ENCODE data around the gene INTS2.
A peak's percentile ranks its signal among the peaks of the same experiment; 100 is the strongest.
"Not testable (repeated sequence)": the region's sequence is repeated elsewhere in the genome, so short reads cannot be mapped to it uniquely, and the experiment has no call there.

The INTS2 gene

DNA sequence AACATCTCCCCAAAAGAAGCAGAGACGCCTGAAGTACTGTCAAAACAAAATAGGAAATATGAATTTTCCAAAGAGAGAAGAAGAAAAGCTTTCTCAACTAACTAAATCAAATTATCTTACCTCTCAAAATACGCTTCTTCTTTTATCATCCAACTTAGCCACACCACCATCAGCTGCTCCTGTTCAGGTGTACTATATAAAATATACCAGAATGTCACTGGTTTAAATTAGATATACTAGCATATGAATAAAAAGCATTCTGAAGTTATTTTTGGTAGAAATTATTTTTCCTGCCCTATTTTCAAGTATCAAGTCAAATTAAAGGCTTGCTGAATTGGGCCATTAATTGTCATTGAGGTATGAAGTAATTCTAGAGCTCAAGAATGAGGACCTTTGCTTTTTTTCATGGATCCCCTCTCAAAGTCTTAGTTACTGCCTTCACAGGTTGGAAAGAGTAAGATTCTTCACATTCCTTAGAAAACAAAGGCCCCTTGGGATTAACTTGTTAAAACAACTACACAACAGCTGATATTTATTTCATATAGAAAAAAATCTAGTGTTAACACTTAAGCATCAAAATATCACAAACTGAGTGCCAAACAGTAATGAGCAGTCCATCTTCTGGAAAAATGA lies 30.1 kb downstream of the INTS2 start:
- FAIRE-seq, result no peak
- DNase-seq (ENCODE audit: insufficient read length, low spot score), result no peak

DNA sequence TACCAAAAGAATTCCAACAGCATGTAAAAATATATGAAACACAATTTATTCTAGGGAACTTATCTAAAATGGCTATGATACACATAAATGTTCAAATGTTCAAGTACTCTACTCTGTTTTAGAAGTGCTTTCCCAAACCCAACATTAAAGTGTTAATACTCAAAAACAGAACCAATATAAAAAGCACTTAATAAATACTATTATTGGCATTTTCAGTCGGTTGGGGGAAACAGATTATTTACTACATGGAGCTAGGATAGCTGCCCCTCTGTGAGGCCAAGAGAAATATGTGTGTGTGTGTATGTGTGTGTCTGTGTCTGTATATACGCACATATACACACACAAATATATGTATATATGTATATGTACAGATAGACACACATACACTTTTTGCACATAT lies 32.4 kb downstream of the INTS2 start:
- DNase-seq (ENCODE audit: insufficient read length, low spot score) (no peak), FAIRE-seq (no peak)

DNA sequence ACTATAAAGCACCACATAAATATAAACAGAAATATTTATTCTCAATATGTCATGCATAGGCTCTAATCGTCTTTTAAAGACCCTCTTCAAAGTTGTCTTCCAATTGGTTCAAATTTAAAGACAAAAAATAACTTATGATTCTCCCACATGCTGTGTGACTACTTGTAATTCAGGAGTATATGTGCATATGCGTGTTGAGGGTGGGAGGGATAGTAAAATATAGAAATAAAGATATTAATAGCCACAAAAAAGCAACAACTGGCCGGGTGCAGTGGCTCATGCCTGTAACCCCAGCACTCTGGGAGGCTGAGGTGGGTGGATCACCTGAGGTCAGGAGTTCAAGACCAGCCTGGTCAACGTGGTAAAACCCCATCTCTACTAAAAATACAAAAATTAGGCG lies 33.5 kb downstream of the INTS2 start:
- not testable (repeated sequence) for FAIRE-seq; DNase-seq (ENCODE audit: insufficient read length, low spot score)

DNA sequence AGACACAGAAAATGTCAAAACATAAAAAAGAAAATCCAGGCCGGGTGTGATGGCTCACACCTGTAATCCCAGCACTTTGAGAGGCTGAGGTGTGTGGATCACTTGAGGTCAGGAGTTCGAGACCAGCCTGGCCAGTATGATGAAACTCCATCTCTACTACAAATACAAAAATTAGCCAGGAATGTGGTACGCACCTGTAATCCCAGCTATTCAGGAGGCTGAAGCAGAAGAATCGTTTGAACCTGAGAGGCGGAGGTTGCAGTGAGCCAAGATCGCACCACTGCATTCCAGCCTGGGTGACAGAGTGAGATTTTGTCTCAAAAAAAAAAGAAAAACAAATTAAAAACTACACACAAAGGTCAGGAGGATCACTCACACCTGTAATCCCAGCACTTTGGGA lies 40.0 kb downstream of the INTS2 start:
- DNase-seq (ENCODE audit: insufficient read length, low spot score); FAIRE-seq: not testable (repeated sequence)

DNA sequence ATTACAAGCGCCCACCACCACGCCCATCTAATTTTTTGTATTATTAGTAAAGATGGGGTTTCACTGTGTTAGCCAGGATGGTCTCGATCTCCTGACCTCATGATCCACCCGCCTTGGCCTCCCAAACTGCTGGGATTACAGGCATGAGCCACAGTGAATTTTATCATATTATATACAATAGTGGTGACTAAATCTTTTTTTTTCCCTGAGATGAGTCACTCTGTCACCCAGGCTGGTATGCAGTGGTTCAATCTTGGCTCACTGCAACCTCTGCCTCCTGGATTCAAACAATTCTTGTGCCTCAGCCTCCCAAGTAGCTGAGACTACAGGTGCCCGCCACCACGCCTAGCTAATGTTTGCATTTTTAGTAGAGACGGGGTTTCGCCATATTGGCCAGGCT lies 41.9 kb downstream of the INTS2 start:
- not testable (repeated sequence) for FAIRE-seq

DNA sequence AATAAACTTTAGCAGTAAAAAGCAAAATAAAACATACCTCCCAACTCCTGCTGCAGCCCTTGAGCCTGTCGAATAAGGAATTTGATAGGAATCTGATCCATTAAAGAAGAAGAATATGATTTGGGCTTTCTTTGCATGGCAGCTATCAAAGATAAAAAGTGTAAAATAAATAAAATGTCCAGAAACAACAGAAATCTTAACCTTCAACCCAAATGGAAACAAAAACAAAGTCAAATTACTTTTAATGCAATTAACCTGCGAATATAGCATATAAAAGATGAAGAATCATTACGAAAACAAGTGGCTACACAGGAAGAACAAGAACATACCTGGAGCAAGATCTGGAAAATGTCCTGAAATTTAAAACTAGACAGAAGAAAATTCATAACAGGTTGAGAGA lies 42.9 kb downstream of the INTS2 start:
- DNase-seq (ENCODE audit: insufficient read length, low spot score), result no peak
- no peak for FAIRE-seq

More for the DNA sequence above, 41.9 kb downstream of the INTS2 start:
- not testable (repeated sequence) for DNase-seq (ENCODE audit: insufficient read length, low spot score)

DNA sequence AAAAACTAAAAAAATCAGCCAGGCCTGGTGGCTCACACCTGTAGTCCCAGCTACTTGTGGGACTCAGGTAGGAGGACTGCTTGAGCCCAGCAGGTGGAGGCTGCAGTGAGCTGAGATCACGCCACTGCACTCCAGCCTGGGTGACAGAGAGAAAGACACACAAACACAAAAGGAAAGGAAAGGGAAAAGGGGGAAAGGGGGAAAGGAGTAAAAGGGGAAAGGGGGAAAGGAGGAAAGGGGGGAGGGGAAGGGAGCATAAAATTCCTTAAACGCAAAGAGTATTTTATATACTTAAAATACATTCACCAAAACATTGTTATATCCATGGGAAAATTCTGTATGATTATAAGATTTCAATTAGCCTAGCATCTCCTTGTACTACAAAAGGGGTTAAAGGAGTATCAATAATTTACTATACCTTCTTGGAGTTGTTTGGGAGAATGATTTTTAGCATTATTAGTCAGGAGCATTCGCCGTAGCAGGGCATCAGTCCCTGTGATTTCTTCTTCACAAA lies 47.1 kb downstream of the INTS2 start:
- DNase-seq (ENCODE audit: insufficient read length, low spot score) (no peak), FAIRE-seq (no peak)

DNA sequence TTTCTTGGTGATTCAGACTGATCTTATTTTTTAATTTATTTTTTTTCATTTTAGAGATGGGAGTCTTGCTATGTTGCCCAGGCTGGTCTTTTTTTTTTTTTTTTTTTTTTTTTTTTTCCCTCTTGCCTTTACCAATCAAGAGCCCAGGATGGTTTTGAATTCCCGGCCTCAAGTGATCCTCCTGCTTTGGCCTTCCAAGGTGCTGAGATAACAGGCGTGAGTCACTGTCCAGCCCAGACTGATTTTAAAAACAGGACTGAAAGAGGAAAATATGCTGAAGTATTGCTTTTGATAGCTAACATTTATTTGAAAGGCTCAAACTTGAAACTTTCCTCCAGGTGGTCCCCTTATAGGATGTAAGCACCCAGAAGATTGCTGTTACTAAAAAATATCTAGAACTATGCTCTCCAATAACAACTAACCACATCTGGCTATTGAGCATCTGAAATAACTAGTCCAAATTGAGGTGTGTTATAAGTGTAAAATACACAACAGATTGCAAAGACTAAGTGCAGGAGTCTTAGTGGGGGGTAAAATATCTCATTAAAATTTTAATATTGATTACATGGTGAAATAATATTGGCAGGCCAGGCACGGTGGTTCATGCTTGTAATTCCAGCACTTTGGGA lies 48.7 kb downstream of the INTS2 start:
- DNase-seq (ENCODE audit: insufficient read length, low spot score), result no peak
- FAIRE-seq, result no peak

DNA sequence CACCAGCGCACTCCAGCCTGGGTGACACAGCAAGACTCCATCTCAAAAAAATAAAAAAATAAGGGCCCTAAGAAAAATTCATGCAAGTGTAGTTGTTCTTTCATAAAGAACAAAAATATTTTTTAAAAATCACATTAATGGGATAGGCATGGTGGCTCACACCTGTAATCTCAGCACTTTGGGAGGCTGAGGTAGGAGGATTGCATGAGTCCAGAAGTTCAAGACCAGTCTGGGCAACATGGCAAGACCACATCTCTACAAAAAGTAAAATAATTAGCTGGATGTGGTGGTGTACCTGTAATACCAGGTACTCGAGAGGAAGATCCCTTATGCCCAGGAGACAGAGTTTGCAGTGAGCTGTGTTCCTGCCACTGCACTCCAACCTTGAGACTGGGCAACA lies 49.3 kb downstream of the INTS2 start:
- no peak for FAIRE-seq
- no peak for DNase-seq (ENCODE audit: insufficient read length, low spot score)

DNA sequence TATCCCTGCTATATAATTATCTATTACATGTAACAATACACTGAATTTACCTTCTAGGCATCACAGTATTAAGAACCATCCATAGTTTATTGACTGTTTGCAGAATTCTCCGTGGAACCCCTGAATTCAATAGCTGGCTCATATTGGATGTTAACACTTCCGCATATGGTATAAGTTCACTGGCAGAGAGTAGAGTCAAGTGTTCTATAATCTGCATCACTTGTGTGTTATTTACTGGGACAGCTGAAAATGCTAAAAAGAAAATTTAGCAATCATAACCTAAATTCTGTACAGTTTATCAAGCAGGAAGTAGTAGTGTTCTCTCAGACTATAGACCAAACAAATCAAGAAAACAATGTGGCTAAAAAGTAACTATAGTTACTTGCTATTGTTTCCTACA lies 49.9 kb downstream of the INTS2 start:
- FAIRE-seq (no peak), DNase-seq (ENCODE audit: insufficient read length, low spot score) (no peak)

DNA sequence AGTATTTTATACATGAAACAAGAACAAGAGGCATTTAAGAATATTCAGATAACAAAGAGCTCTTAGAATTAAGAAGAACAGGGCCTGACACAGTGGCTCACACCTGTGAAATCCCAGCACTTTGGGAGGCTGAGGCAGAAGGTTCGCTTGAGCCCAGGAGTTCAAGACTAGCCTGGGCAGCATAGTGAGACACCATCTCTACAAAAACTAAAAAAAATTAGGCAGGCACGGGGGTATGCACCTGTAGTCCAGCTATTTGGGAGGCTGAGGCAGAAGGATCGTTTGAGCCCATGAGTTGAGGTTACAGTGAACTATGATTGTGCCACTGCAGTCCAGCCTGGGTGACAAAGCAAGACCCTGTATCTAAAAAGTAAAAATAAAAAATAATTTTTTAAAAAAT lies 52.0 kb downstream of the INTS2 start:
- FAIRE-seq (no peak), DNase-seq (ENCODE audit: insufficient read length, low spot score) (no peak)

DNA sequence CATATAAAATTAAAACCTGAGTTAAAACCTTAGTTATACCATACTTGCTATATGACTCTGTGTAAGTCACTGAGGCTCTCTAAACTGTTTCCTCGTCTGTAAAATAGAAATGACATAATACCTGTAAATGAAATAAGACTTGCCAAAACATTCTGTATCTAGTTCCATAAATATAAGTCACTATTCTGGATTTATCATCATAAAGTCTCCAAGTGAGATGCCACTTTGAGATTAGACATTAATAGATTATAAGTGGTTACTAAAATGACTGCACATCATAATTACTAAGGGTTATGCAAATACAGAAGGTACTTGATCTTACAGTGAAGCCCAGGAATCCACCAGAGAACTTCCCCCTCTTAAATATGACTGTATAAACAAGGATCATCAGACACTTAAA lies 52.5 kb downstream of the INTS2 start:
- FAIRE-seq (no peak), DNase-seq (ENCODE audit: insufficient read length, low spot score) (no peak)

DNA sequence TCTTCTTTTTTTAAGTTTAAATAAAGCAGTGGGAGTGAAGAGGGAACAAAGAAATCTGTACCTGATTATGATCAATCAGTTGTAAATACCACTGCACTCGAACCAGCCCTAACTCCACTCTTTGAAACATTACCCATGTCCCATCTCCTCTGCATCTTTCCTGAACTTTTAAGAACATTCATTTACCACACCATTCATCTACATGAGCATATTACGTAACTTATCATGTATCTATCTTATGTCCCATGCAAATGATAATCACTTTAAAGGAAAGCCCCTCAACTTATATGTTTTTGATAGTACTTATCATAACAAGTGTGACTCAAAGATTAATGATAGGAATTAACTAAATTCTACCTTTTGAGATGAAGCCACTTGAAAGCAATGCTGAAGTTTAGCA lies 53.7 kb downstream of the INTS2 start:
- FAIRE-seq (no peak), DNase-seq (ENCODE audit: insufficient read length, low spot score) (no peak)

DNA sequence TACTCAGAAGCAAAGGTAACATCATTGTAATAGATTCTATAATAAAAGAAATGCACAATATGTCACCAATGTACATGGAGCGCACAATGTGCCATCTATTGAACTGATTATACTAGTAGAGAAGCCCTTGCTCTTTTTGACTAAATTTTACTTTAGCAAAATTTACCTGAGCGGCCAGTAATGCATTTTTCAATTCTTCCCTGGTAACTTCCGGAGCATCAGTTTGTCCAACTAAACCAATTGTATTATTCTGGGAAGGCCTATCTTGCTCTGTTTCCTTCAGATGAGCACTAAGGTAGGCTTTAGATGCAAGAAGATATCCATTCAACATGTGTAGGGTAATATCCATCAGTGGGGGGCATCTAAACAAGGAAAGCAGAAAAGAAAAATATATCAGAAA lies 55.7 kb downstream of the INTS2 start:
- no peak for DNase-seq (ENCODE audit: insufficient read length, low spot score)
- no peak for FAIRE-seq

DNA sequence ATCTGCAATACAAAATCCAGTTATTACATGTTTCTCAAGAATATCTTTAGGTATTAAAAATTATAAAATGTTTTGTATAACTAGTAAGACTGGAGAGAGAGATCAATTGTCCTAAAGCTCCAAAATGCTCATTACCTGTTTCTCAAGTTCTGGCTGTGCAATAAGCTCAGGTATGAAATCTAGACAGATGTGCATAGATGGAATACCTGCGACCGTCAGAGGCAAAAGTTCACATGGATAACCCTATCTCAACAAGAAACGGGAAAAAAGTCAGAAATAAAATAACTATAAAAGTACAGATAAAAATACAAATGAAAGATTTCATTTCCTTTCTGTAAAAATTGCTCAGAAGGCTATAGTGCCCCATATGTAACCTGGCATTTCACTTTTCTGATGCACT lies 58.6 kb downstream of the INTS2 start:
- DNase-seq (ENCODE audit: insufficient read length, low spot score), result no peak
- no peak for FAIRE-seq

DNA sequence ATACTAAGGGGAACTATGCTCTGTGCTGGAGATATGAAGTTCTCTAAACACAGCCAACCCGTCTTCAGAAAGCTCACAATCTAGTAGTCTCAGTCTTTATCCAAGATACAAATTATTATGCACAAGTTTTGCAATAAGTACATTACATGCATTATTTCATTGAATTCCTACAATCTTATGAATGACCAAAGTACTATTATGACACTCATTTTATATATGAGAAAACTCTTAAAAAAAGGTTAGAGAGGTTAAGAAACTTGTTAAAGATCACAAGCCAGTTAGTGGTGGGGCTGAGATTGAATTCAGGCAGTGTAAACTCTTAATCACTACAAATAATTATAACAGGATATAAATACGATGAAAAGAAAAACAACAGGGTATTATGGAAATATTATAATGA lies 59.7 kb downstream of the INTS2 start:
- DNase-seq (ENCODE audit: insufficient read length, low spot score) (no peak), FAIRE-seq (no peak)

DNA sequence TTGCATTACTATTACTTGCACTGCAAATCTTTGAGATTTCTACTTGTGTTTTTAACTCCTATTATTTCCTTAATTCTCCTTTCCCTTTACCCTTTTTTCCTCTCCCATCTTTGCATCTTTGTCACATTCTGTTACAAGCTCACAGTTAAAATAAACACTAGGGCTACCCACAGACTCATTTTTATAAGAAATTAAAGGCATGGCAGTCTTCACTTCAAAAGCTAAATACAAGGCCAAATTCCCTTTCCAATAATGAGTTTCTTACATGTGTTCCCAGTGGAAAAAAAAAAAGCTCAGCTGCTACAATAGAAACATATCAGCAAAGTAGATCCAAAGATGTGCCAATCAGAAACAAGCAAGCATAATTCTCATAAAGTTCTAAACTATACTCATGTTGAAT lies 60.7 kb downstream of the INTS2 start:
- DNase-seq (ENCODE audit: insufficient read length, low spot score) (no peak), FAIRE-seq (no peak)

DNA sequence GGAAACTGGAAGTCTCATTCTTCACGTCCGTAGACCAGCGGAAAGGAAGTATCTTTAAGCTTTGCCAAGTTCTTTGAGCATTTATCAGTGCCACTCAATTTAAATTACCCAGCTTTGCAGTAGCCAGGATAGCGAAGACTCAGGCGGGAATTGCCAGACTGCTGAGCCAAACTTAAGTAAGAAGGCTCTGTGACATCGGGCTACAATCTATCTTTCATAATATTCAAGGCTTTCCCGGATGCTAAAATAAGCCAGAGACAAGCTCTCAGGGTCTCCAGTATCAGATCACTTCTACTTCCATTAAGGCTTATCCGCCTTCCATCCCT lies 64.0 kb downstream of the INTS2 start:
- FAIRE-seq (no peak), DNase-seq (ENCODE audit: insufficient read length, low spot score) (no peak)

DNA sequence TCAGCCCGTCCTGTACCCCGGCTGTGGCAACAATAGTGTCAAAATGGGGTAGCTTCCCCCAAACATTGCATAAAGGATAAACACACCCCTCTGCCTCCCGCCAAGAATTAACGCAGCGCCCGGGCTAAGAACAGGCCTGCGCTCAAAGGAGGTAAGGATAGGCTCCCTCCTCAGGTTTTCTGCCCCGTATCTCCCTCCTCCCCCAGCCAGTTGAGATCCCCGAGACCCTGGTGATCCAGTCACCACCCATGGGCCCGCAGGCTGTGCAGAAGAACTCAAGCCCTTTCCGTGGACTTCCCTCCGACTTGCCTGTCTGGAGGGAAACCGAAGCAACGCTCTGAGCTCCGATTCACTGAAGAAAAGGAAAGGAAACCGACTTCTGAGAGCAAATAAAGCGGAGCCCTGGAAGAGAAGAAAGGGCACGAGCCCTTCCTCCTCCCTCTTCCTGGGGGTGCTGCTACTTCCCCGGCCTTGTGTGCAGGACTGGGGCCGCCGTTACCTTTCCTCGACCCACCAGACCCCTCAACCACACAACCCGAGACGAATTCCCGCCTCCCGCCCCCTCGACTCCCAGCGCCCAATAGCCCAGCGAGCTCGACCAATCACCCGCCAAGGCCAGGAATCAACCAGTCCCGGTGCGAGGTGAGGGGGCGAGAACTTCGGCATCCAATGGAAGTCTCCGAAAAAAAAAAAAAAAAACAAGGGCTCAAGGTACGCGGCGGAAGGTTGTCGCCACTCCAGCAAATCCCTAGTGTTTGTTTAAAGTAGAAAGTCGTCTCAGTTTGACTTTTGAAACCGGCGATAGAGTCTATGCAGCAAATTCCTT lies 64.6 kb downstream of the INTS2 start, which contains the start of gene BRIP1:
BRIP1 (minus strand) TSS at position 554 of the 826 bp plus-strand sequence. CDS start 1,989 bp downstream, outside the sequence.
- DNase-seq (ENCODE audit: insufficient read length, low spot score), result peak; percentile 74
- peak; percentile 97 for FAIRE-seq

DNA sequence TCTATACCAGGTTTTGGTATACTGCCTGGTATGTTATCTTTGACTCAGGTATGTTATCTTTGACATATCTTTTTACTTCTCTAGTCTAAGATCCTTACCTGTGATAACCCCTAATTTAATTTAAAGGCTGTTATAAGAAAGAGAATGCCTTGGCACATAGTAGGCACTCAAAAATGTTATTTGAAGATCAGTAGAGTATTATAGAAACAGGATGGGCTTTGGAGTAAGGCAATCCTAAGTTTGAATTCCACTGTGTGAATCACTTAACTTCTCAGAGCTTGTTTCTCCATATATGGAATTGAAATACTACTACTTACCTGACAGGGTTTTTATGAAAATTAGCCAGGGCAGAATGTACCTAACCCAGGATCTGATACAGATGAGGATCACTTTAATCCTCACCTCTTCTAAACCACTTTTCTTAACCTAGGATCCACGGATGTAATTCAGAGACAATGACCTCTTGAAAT lies 65.6 kb downstream of the INTS2 start:
- FAIRE-seq, result no peak
- no peak for DNase-seq (ENCODE audit: insufficient read length, low spot score)

DNA sequence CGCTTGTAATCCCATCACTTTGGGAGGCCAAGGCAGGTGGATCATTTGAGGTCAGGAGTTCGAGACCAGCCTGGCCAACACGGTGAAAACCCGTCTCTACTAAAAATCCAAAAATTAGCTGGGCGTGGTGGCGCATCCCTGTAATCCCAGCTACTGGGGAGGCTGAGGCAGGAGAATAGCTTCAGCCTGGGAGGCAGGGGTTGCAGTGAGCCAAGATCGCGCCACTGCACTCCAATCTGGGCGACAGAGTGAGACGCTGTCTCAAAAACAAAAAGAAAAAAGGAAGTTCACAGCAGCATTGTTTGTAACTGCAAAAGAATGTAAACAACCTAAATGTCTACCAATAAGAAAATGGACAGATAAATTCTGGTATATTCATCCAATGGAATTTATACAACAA lies 67.4 kb downstream of the INTS2 start:
- DNase-seq (ENCODE audit: insufficient read length, low spot score); FAIRE-seq: not testable (repeated sequence)

DNA sequence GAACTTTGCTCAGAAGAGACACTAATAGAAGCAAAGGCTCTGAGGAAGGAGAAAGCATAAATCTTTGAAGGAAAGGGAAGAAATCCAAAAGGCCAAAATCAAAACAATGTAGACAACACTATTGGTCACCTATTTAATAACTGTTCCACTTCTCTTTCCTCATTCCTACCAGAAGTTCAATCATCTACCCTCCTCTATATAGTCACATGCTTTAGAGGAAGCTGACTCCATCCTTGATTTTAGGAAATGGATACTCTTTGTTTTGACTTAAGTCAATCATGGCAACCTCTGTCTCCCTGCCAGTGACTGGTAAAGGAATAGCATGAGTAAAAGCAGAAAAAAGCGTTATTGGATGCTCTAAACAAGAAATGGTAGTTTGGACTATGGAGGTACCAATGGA lies 71.7 kb downstream of the INTS2 start:
- DNase-seq (ENCODE audit: insufficient read length, low spot score), result no peak
- no peak for FAIRE-seq
